Esophagus squamous epithelium (tissue), 5 donors: ENCODE data around the gene UNC5C. TPM values are rescaled to one million over a fixed set of nuclear protein-coding genes. Genes with fewer than 3 reads are reported as not detected.

Experiments used
- DNase-seq: peaks from one replicate; lab custom pipeline; 2025; lab: John Stamatoyannopoulos, UW
- H3K27ac ChIP-seq, 4 donors: fragments of 200-600 bp; sonication (generic); one replicate each; pipeline ENCODE4 v1.5.1; 2016 to 2019; ENCODE audit warnings: mild to moderate bottlenecking in 1 of 4
- H3K27me3 ChIP-seq, 4 donors: fragments of 200-600 bp; sonication (generic); 1 replicate in 3 of 4; 2 replicates in 1 of 4; pipeline versions ENCODE4 v1.5.1 to v1.6.0; 2017 to 2021; ENCODE audit warnings: antibody characterized with exemption in 1 of 4
- H3K36me3 ChIP-seq, 3 donors: fragments of 200-600 bp; sonication (generic); one replicate each; pipeline ENCODE4 v1.5.1; 2016 to 2019
- H3K4me1 ChIP-seq, 3 donors: fragments of 200-600 bp; sonication (generic); one replicate each; pipeline ENCODE4 v1.5.1; 2017 to 2019
- H3K4me3 ChIP-seq, 4 donors: fragments of 200-600 bp; sonication (generic); 1 replicate in 3 of 4; 2 replicates in 1 of 4; pipeline ENCODE4 v1.5.1; 2016 to 2019; ENCODE audit warnings: mild to moderate bottlenecking in 2 of 4, moderate library complexity in 1 of 4
- H3K9me3 ChIP-seq, 3 donors: fragments of 200-600 bp; sonication (generic); one replicate each; pipeline ENCODE4 v1.5.1; 2016 to 2019
- CTCF ChIP-seq, 6 experiments: fragments of 450-650 bp in 4 of 6; fragments of 200-600 bp in 2 of 6; sonication (generic) in 2 of 6; IDR thresholded peaks; one replicate each; pipeline ENCODE4 v1.5.1; 2016 to 2019; ENCODE audit warnings: antibody characterized with exemption in 6 of 6, mild to moderate bottlenecking in 4 of 6, moderate library complexity in 4 of 6
- POLR2A ChIP-seq, 4 donors: fragments of 450-650 bp; IDR thresholded peaks; one replicate each; pipeline ENCODE4 v1.6.1; 2017; ENCODE audit warnings: antibody characterized with exemption in 4 of 4, mild to moderate bottlenecking in 4 of 4, moderate library complexity in 3 of 4
- WGBS, 2 donors: methylation state at CpG; one replicate each; pipeline ENCODE4 v1.1.5; 2018; 5-methylcytosine and 5-hydroxymethylcytosine counted together
- intact Hi-C: fragments of 100-400 bp; cut with DNase I; formaldehyde crosslinking; loops from one replicate; pipeline ENCODE4 v1.15.0; 2022
- total RNA-seq, 4 donors: library from RNA; depleted of rRNA; stranded (reverse); fragments of >200 nt; gene quantifications; one replicate each; pipeline ENCODE4 v1.1.0, GENCODE V29; 2016
- donor health status: DM: yes; HTN: yes; CAD: no.

Gene UNC5C
- total RNA-seq, 4 donors from 2014 or later, result 0.11 to 0.95 (median 0.36) TPM

- intact Hi-C loops, result no loop called here
Observed at GRCh38 chr4:95213366-95213765, 335.4 kb downstream of the UNC5C start.

GRCh38 chr4:95212692-95213091 lies 336.1 kb downstream of the UNC5C start:
- Histone ChIP-seq H3K27ac (no peak overlapping the region), H3K4me3 (no peak overlapping the region), H3K27me3 (peaks cover 0 to 9% (median 0%) of the 10 kb centered on the region in 4 donors), H3K4me1 (no peaks in the 10 kb centered on the region), H3K9me3 (no peaks in the 10 kb centered on the region), H3K36me3 (no peaks in the 10 kb centered on the region)
- WGBS, 2 donors, result 67 to 78% methylated on average over 8 of the region's 8 CpGs
- no peak for DNase-seq
- intact Hi-C loops, result no loop called here
- TF ChIP-seq CTCF (IDR thresholded peaks at IDR 0.05), result no peak
- TF ChIP-seq POLR2A (IDR thresholded peaks at IDR 0.05), result no peak

More at GRCh38 chr4:95213366-95213765, 335.4 kb downstream of the UNC5C start:
- no peaks in the 10 kb centered on the region for H3K36me3 ChIP-seq
- no peak for DNase-seq
- no peak overlapping the region for H3K4me3 ChIP-seq
- WGBS, 2 donors, result 70 to 77% methylated on average over 8 of the region's 8 CpGs
- H3K9me3 ChIP-seq, result no peaks in the 10 kb centered on the region
- no peaks in the 10 kb centered on the region for H3K4me1 ChIP-seq
- no peak overlapping the region for H3K27ac ChIP-seq
- TF ChIP-seq CTCF (IDR thresholded peaks at IDR 0.05) (no peak), POLR2A (IDR thresholded peaks at IDR 0.05) (no peak)
- peaks cover 0 to 9% (median 0%) of the 10 kb centered on the region in 4 donors for H3K27me3 ChIP-seq

GRCh38 chr4:95209927-95210326 lies 338.8 kb downstream of the UNC5C start:
- Histone ChIP-seq H3K27me3 (peaks cover 0 to 9% (median 0%) of the 10 kb centered on the region in 4 donors), H3K4me3 (no peak overlapping the region), H3K36me3 (no peaks in the 10 kb centered on the region), H3K9me3 (no peaks in the 10 kb centered on the region), H3K4me1 (no peaks in the 10 kb centered on the region), H3K27ac (no peak overlapping the region)
- intact Hi-C loops, result no loop called here
- DNase-seq, result no peak
- TF ChIP-seq POLR2A (IDR thresholded peaks at IDR 0.05), result no peak
- TF ChIP-seq CTCF (IDR thresholded peaks at IDR 0.05), result no peak
- 67% methylated on average over 1 of the region's 1 CpG; no CpG with 5 or more reads in 1 of the 2 donors for WGBS, 2 donors

GRCh38 chr4:95204873-95205272 lies 343.9 kb downstream of the UNC5C start:
- 36 to 68% methylated on average over 5 of the region's 5 CpGs for WGBS, 2 donors
- H3K27me3 ChIP-seq, result no peaks in the 10 kb centered on the region
- no peak overlapping the region for H3K27ac ChIP-seq
- H3K4me3 ChIP-seq, result no peak overlapping the region
- no peaks in the 10 kb centered on the region for H3K9me3 ChIP-seq
- H3K36me3 ChIP-seq, result no peaks in the 10 kb centered on the region
- TF ChIP-seq POLR2A (IDR thresholded peaks at IDR 0.05) (no peak), CTCF (IDR thresholded peaks at IDR 0.05) (no peak)
- no peaks in the 10 kb centered on the region for H3K4me1 ChIP-seq
- intact Hi-C loops, result no loop called here
- DNase-seq, result no peak

- Histone ChIP-seq H3K9me3 (no peaks in the 10 kb centered on the region), H3K36me3 (no peaks in the 10 kb centered on the region), H3K27ac (no peak overlapping the region), H3K4me1 (no peaks in the 10 kb centered on the region), H3K4me3 (no peak overlapping the region), H3K27me3 (no peaks in the 10 kb centered on the region)
- no peak for TF ChIP-seq POLR2A (IDR thresholded peaks at IDR 0.05)
- TF ChIP-seq CTCF (IDR thresholded peaks at IDR 0.05), result no peak
- intact Hi-C loops, result no loop called here
- no peak for DNase-seq
- WGBS, 2 donors, result 70% methylated on average over 8 of the region's 8 CpGs
Observed at GRCh38 chr4:95204267-95204844, 344.4 kb downstream of the UNC5C start.
